Activated CD4-positive, CD25-positive, alpha-beta regulatory T cell treated with anti-CD3 and anti-CD28 coated beads, Interleukin-2, amount 50 U/mL, for 24 hours (primary cell): ENCODE measurements around the gene RIIAD1.
"Not testable (repeated sequence)": the region's sequence is repeated elsewhere in the genome, so short reads cannot be mapped to it uniquely, and the experiment has no call there.

ENCODE experiments used
- ATAC-seq, 2 donors: fragments of 150-1000 bp; cut with Tn5 transposase; one replicate each; pipeline ENCODE4 v1.10.0; 2021; ENCODE audit warnings: mild to moderate bottlenecking in 1 of 2, moderate library complexity in 1 of 2

The RIIAD1 gene

DNA sequence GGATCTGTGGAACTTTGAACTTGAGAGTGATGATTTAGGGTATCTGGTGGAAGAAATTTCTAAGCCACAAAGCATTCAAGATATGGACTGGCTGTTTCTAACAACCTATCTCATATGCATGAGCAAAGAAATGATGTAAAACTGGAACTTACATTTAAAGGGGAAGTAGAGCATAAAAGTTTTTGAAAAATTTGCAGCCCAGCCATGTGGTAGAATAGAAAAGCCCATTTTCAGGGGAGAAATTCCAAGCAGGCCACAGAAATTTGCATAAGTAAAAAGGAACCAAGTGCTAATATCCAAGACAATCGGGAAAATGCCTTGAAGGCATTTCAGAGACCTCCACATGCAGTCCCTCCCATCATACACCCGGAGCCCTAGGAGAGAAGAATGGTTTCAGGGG lies 15.7 kb downstream of the RIIAD1 start:
- ATAC-seq, result no peak

GRCh38 chr1:151737479-151737878 lies 16.2 kb downstream of the RIIAD1 start:
- ATAC-seq, result no peak

- ATAC-seq, result no peak
These were observed 18.5 kb downstream of the RIIAD1 start for GRCh38 chr1:151739590-151740355.

- ATAC-seq, result no peak
These were observed 20.2 kb downstream of the RIIAD1 start for GRCh38 chr1:151741516-151741915.

DNA sequence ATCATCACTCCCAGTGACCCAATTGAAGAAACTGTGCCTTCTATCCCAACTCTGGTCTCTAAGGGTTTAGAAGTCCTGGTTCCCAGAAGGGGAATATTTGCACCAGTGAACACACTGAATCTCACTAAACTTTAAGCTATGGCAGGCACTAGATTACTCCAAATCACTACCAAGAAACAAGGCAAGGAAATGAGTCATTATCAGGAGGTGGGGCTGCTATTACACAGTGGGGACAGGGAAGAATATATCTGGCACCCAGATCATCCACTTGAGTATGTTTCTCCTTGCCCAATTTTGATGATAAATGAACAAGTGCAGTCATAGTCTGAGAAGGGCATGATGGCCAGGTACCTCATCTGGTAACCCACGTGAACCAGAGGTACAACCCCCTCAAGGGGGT lies 35.0 kb downstream of the RIIAD1 start:
- peak; percentile 67 to 72 for ATAC-seq

- ATAC-seq, result no peak
These were observed 37.9 kb downstream of the RIIAD1 start for GRCh38 chr1:151759241-151759640.

DNA sequence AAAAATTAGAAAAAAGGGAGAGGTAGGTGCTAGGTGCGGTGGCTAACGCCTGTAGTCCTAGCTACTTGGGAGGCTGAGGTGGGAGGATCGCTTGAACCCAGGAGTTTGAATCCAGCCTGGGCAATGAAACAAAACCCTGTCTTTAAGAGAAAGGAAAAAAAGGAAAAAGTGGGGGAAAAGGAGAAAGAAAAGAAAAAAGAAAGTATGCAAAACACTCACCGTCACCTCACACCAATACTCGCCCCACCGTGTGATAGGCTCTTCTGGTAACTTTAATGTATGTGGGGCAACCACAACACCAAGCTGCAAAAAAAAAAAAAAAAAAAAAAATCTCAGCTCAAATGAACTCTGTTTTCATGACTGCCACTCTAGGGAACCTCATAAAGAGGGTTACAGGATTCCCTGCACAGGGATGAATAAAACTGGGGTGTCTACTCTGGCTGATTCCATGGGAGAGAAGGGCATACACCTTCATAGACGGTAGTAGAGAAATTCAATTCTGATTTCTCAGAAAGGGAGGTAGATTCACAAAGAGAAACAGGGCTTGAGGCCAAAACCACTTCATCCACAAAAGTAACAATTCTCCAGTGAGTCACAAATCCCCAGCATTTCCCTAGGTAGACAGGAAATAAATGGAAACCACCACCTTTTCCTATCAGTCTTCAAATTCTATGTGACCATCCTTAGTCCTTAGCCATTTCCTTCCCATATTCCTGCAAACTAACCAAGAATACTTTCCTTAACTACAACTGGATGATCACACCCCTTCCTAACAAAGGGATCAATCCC lies 39.5 kb downstream of the RIIAD1 start:
- ATAC-seq, result no peak

GRCh38 chr1:151762941-151763921 lies 41.9 kb downstream of the RIIAD1 start, which contains the start of gene MRPL9:
Gene MRPL9, minus strand, starts transcription at chr1:151763496. Its CDS starts 17 bp downstream, at chr1:151763479.
- peak; percentile 99 to 100 for ATAC-seq

- ATAC-seq, result no peak
These were observed 42.7 kb downstream of the RIIAD1 start for GRCh38 chr1:151763990-151764389.

DNA sequence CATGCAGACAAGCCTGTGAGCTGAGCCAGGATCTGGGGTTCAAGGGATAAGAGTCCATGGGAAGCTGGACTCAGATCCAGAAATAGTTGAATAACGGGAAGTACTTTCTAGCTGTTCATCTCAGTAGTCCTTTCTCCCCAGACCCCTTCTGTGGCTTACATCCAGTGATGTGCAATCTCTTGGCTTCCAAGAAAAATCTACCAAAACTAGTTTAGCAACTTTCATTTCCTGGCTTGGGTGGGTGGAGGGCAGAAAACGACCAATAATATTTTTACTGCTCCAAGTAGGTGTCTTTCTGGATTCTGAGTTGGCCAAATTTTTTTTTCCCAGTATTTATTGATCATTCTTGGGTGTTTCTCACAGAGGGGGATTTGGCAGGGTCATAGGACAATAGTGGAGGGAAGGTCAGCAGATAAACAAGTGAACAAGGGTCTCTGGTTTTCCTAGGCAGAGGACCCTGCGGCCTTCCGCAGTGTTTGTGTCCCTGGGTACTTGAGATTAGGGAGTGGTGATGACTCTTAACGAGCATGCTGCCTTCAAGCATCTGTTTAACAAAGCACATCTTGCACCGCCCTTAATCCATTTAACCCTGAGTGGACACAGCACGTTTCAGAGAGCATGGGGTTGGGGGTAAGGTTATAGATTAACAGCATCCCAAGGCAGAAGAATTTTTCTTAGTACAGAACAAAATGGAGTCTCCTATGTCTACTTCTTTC lies 47.2 kb downstream of the RIIAD1 start:
- ATAC-seq, result not testable (repeated sequence)

GRCh38 chr1:151769270-151769669 lies 47.9 kb downstream of the RIIAD1 start:
- not testable (repeated sequence) for ATAC-seq

DNA sequence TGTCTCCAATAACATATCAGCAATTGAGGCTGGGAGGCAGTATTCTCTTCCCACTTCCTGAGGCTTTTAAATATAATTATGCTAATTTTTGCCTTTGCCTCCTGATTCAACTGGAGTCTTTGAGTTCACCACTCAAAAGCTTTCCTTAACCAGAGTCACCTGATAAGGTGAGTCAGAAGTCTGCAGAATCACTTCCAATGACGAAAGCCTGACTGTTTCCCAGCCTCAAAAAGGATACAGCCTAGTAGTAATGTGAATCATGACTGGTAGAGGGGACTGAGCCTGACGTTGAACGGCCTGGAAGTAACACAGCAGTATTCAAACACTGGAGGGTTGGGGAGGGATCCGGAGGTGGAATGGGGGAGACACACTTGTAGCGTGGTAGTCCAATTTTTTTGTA lies 52.4 kb downstream of the RIIAD1 start:
- no peak for ATAC-seq

GRCh38 chr1:151774256-151774922 lies 53.1 kb downstream of the RIIAD1 start:
- no peak for ATAC-seq

DNA sequence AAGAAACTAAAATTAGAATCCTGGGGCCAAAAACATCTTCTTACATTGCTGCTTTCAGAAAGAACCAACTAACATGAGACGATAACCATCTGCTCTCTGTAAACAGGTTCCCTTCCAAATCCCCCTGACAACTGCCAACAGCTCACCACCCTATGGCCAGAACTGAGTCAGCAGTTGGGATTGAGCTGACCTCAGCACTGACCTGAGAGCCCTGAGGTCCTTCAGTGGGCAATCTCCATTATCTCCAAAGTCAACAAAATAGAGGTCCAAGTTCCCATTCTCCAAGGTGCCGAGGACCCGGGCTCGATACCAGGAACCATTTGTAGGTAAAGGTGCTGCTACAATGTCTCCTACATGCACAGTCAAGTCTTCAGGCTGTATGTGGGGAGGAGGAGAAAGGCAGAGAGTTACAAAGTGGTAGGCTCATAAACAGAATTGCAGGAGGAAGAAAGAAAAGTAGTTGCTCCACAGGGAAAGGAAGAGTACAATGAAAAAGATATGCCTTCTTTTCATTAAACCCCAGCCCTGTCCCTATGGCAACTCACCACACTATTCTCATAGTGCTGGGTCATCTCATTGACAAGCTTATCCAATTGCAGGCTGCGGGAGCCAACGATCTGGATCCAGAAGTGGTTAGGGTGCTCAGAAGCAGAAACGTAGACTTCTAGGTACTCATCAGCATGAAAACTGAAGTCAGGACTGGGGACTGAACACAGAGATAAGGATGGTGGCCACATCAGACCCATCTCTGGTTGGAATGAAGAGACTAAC lies 54.8 kb downstream of the RIIAD1 start:
- no peak for ATAC-seq

- no peak for ATAC-seq
These were observed 55.3 kb downstream of the RIIAD1 start for GRCh38 chr1:151776665-151777062.

DNA sequence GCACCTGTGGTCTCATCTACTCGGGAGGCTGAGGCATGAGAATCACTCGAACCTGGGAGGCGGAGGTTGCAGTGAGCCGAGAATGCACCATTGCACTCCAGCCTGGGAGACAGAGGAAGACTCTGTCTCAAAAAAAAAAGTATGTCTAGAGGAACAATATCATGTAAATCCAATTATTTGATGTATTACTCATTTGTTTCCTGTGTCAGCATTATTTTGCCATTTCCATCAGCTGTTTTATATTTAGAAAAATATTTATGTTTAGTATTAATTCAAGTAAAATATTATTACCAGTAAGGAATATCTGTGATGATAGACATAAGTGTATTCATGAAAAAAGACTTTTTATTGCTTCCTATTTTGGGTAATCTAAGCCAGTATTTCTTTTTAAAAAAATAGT lies 56.0 kb downstream of the RIIAD1 start:
- ATAC-seq, result no peak
